ENCODE measurements around the gene SLC43A1. TPM values are rescaled to one million over a fixed set of nuclear protein-coding genes. Genes with fewer than 3 reads are reported as not detected.

Gene SLC43A1
- polyA plus RNA-seq, 1 experiment, result 14.6 TPM

- TF ChIP-seq, protein P1, sequence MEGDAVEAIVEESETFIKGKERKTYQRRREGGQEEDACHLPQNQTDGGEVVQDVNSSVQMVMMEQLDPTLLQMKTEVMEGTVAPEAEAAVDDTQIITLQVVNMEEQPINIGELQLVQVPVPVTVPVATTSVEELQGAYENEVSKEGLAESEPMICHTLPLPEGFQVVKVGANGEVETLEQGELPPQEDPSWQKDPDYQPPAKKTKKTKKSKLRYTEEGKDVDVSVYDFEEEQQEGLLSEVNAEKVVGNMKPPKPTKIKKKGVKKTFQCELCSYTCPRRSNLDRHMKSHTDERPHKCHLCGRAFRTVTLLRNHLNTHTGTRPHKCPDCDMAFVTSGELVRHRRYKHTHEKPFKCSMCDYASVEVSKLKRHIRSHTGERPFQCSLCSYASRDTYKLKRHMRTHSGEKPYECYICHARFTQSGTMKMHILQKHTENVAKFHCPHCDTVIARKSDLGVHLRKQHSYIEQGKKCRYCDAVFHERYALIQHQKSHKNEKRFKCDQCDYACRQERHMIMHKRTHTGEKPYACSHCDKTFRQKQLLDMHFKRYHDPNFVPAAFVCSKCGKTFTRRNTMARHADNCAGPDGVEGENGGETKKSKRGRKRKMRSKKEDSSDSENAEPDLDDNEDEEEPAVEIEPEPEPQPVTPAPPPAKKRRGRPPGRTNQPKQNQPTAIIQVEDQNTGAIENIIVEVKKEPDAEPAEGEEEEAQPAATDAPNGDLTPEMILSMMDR (IDR thresholded peaks at IDR 0.05; ENCODE audit: low read depth, low read length), result no peak
- Histone ChIP-seq H3K27me3 (ENCODE audit: control insufficient read depth, insufficient read depth, low read length) (peaks cover 1% of the 10 kb centered on the region), H3K9me3 (ENCODE audit: control insufficient read depth, insufficient read depth, low read length) (no peaks in the 10 kb centered on the region), H3K27ac (ENCODE audit: low read depth, low read length) (no peak overlapping the region), H3K4me3 (ENCODE audit: low read depth, low read length) (peak overlapping the region; percentile 99)
- DNase-seq (ENCODE audit: low read depth, low spot score), result no peak
- ChIA-PET POLR2A (interaction anchor here (0.5 kb wide), 1 partner anchor 208 kb away, joined by 4 read pairs; no protein-coding TSS in a partner anchor), CTCF (interaction anchor here (1.2 to 7.6 kb wide), 4 partner anchors 37 to 112 kb away, joined by 4 to 215 read pairs (median 102); partner anchors contain the start of gene RTN4RL2)
Measured at GRCh38 chr11:57530215-57530595, 14.7 kb upstream of the SLC43A1 start.

GRCh38 chr11:57529012-57529411 lies 13.5 kb upstream of the SLC43A1 start:
- TF ChIP-seq, protein P1 (IDR thresholded peaks at IDR 0.05; ENCODE audit: low read depth, low read length), result no peak
- CTCF ChIA-PET, result interaction anchor here (0.9 to 7.6 kb wide), 8 partner anchors 36 to 183 kb away, joined by 3 to 215 read pairs (median 34); partner anchors contain the start of gene UBE2L6

GRCh38 chr11:57527056-57527631 lies 11.6 kb upstream of the SLC43A1 start:
- H3K9me3 ChIP-seq (ENCODE audit: control insufficient read depth, insufficient read depth, low read length), result no peaks in the 10 kb centered on the region
- H3K27me3 ChIP-seq (ENCODE audit: control insufficient read depth, insufficient read depth, low read length), result no peaks in the 10 kb centered on the region
- POLR2A ChIA-PET, result interaction anchor here (1.4 kb wide), 1 partner anchor 34 kb away, joined by 5 read pairs; no protein-coding TSS in a partner anchor
- H3K4me3 ChIP-seq (ENCODE audit: low read depth, low read length), result no peak overlapping the region
- H3K27ac ChIP-seq (ENCODE audit: low read depth, low read length), result no peak overlapping the region
- CTCF ChIA-PET, result interaction anchor here (0.6 to 7.6 kb wide), 45 partner anchors 9 to 985 kb away, joined by 3 to 215 read pairs (median 5); partner anchors contain the start of genes RTN4RL2, SLC43A1, SLC43A3 and SSRP1
- TF ChIP-seq, protein P1 (IDR thresholded peaks at IDR 0.05; ENCODE audit: low read depth, low read length), result peak; percentile 94
- DNase-seq (ENCODE audit: low read depth, low spot score), result no peak

More at GRCh38 chr11:57529012-57529411, 13.5 kb upstream of the SLC43A1 start:
- H3K27ac ChIP-seq (ENCODE audit: low read depth, low read length), result no peak overlapping the region
- H3K27me3 ChIP-seq (ENCODE audit: control insufficient read depth, insufficient read depth, low read length), result no peaks in the 10 kb centered on the region
- no peak overlapping the region for H3K4me3 ChIP-seq (ENCODE audit: low read depth, low read length)
- POLR2A ChIA-PET, result no interaction called here
- H3K9me3 ChIP-seq (ENCODE audit: control insufficient read depth, insufficient read depth, low read length), result no peaks in the 10 kb centered on the region
- no peak for DNase-seq (ENCODE audit: low read depth, low spot score)

DNA sequence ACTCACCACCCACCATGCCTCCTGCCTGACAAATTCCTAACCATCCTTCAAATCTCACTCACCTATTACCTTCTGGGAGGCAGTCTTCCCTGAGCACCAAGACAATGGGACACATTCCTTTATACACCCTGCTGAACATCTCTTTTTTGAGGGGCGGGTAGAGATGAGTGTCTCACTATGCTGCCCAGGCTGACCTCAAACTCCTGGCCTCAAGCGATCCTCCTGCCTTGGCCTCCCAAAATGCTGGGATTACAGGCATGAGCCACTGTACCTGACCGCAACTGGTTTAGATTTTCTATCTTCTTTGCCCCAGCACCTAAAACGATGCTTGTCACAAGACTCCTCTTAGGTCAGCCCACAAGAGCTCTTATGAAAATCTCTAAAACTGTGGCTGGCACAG lies 7.9 kb upstream of the SLC43A1 start:
- DNase-seq (ENCODE audit: low read depth, low spot score), result no peak
- TF ChIP-seq, protein P1 (IDR thresholded peaks at IDR 0.05; ENCODE audit: low read depth, low read length), result no peak
- H3K27ac ChIP-seq (ENCODE audit: low read depth, low read length), result no peak overlapping the region
- ChIA-PET CTCF (interaction anchor here (0.9 to 7.6 kb wide), 3 partner anchors 30 to 178 kb away, joined by 3 to 215 read pairs (median 121); no protein-coding TSS in a partner anchor), POLR2A (no interaction called here)
- no peak overlapping the region for H3K4me3 ChIP-seq (ENCODE audit: low read depth, low read length)
- no peaks in the 10 kb centered on the region for H3K27me3 ChIP-seq (ENCODE audit: control insufficient read depth, insufficient read depth, low read length)
- H3K9me3 ChIP-seq (ENCODE audit: control insufficient read depth, insufficient read depth, low read length), result no peaks in the 10 kb centered on the region

DNA sequence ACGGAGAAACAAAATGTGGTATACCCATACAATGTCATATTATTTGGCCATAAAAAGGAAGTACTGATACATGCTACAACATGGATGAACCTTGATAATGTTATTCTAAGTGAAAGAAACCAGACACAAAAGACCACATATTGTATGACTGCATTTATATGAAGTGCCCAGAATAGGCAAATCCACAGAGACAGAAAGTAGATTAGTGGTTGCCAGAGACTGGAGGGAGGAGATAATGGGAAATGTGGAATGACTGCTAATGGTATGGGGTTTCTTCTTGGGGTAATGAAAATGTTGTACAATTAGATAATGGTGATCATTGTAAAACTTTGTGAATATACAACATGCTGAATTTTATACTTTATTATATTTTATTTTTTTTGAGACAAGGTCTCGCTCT lies 5.6 kb upstream of the SLC43A1 start:
- Histone ChIP-seq H3K27ac (ENCODE audit: low read depth, low read length) (no peak overlapping the region), H3K4me3 (ENCODE audit: low read depth, low read length) (no peak overlapping the region), H3K27me3 (ENCODE audit: control insufficient read depth, insufficient read depth, low read length) (no peaks in the 10 kb centered on the region), H3K9me3 (ENCODE audit: control insufficient read depth, insufficient read depth, low read length) (no peaks in the 10 kb centered on the region)
- ChIA-PET CTCF (interaction anchor here (0.7 to 2.3 kb wide), 5 partner anchors 28 to 1002 kb away, joined by 3 to 11 read pairs (median 4); no protein-coding TSS in a partner anchor), POLR2A (no interaction called here)
- no peak for DNase-seq (ENCODE audit: low read depth, low spot score)
- TF ChIP-seq, protein P1 (IDR thresholded peaks at IDR 0.05; ENCODE audit: low read depth, low read length), result no peak

Measured in AG04450 (cell line).